Muscle layer of duodenum (tissue), 2 donors: ENCODE results near the gene TMEM203.

Experiments used
- H3K27ac ChIP-seq: one replicate; pipeline ENCODE4 v1.7.0; 2013; ENCODE audit warnings: mild to moderate bottlenecking, low read length
- H3K27me3 ChIP-seq: one replicate; pipeline ENCODE4 v1.7.0; 2013; ENCODE audit warnings: low read depth, mild to moderate bottlenecking, control low read depth, low read length
- H3K36me3 ChIP-seq, 2 donors: one replicate each; pipeline ENCODE4 v1.7.0; 2013; ENCODE audit warnings: low read length in 2 of 2, control low read depth in 1 of 2, mild to moderate bottlenecking in 1 of 2; ENCODE audit not compliant: insufficient read depth in 2 of 2, control insufficient read depth in 1 of 2
- H3K4me1 ChIP-seq, 2 donors: one replicate each; pipeline ENCODE4 v1.7.0; 2013; ENCODE audit warnings: low read length in 2 of 2, mild to moderate bottlenecking in 2 of 2, control low read depth in 1 of 2, moderate library complexity in 1 of 2; ENCODE audit not compliant: insufficient read depth in 2 of 2, control insufficient read depth in 1 of 2
- H3K4me3 ChIP-seq, 2 donors: one replicate each; pipeline ENCODE4 v1.7.0; 2013; ENCODE audit warnings: low read length in 2 of 2, low read depth in 1 of 2, mild to moderate bottlenecking in 1 of 2
- H3K9me3 ChIP-seq, 2 donors: one replicate each; pipeline ENCODE4 v1.7.0; 2013; ENCODE audit warnings: low read length in 2 of 2, control low read depth in 1 of 2, mild to moderate bottlenecking in 1 of 2; ENCODE audit not compliant: control insufficient read depth in 1 of 2
- donor health status: healthy.

TMEM203 gene

DNA sequence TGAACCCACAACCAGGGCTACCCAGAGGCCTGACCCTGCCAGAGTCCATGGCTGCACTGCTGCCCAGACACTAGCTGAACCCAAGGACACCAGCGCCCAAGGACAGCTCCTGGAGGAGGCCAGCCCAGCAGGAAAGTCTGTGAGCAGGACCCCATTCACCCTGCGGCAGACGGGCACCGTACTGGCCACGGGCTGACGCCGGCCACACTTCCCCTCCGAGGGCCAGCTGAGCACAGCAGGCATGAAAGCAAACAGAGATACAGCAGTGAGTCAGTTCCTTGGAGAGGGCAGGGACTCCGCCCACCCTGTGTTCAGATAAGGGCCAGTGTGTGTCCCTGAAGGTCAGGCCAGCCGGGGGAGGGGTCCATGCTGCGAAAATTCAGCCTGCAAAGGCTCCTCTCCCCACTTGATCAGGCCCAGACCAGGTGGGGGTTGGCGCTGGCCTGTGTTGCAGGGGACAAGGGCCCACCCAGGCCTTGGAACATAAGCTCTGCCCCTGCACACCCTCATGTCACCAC lies 13.4 kb upstream of the TMEM203 start:
- peaks cover 0 to 14% of the 10 kb centered on the region in 2 donors for H3K4me1 ChIP-seq
- H3K9me3 ChIP-seq: no peaks in the 10 kb centered on the region
- no peaks in the 10 kb centered on the region for H3K27me3 ChIP-seq
- peaks cover 0 to 8% of the 10 kb centered on the region in 2 donors for H3K36me3 ChIP-seq
- H3K27ac ChIP-seq: no peak overlapping the region
- no peak overlapping the region for H3K4me3 ChIP-seq

DNA sequence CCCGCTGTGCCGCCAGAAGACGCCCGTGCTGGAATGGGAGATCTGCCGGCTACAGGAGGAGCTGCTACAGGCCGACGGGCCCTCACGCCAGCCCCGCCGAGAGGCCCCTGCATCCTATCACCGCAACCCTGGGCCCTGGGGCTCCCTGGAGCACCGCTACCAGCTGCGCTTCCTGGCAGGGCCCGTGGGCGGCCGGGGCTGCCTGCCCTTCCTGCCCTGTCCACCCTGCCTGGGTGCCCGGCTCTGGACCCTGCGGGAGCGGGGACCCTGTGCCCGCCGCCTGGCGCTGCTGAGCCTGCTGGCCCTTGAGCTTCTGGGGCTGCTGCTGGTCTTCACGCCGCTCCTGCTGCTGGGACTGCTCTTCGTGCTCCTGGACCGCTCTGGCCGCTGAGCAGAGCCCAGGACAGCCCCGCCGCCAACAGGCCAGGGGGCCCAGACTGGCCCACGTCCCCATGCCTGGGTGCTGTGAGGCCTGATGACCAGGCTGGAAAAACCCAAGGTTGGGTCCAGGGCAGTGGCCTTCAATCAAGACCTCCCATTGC lies 12.8 kb upstream of the TMEM203 start:
- no peak overlapping the region for H3K27ac ChIP-seq
- no peaks in the 10 kb centered on the region for H3K27me3 ChIP-seq
- H3K9me3 ChIP-seq: no peaks in the 10 kb centered on the region
- peaks cover 0 to 8% of the 10 kb centered on the region in 2 donors for H3K36me3 ChIP-seq
- H3K4me3 ChIP-seq: no peak overlapping the region
- H3K4me1 ChIP-seq: peaks cover 0 to 12% of the 10 kb centered on the region in 2 donors

DNA sequence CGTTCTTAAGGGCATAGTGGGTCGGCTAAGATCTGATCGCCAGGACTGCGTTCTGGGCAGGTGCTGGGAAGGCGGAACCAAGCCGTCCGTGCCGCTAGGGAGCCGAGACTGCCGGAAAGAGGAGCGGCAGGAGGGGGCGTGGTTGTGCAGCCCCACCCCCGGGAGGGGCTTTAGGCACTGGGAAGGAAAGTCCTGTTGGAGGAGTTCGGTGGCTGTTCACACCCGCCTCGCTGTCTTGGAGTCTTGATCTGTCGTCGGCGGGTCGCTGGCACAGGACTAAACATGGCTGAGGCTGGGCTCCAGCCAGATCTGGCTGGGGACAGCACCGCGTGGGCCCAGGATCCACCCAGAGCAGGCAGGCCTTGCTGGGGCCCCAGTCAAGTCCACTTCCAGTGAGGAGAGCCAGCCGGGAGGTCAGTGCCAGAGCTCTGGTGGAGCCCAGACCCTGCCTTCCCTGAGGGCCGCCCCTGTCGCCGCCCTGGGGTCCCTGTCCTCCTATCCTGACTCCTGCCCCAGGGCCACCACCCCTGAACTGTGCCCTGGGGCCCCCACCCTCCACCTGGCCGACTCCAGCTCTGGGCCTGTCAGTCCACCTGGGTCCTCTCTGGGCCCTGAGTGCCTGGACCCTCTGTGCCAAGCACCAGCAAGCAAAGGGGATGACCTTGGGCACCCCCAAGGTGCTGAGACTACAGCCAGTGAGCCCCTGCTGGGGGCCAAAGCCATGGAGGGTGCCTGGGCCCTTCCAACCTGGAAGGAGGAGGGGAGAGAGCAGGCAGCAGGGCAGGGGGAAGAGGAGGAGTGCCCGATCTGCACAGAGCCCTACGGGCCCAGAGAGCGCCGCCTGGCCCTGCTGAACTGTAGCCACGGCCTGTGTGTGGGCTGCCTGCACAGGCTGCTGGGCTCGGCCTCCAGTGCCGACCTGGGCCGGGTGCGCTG lies 12.1 kb upstream of the TMEM203 start:
- Histone ChIP-seq H3K9me3 (no peaks in the 10 kb centered on the region), H3K27ac (no peak overlapping the region), H3K4me1 (peaks cover 0 to 7% of the 10 kb centered on the region in 2 donors), H3K4me3 (peak overlapping the region; percentile 11), H3K36me3 (peaks cover 0 to 8% of the 10 kb centered on the region in 2 donors), H3K27me3 (no peaks in the 10 kb centered on the region)

DNA sequence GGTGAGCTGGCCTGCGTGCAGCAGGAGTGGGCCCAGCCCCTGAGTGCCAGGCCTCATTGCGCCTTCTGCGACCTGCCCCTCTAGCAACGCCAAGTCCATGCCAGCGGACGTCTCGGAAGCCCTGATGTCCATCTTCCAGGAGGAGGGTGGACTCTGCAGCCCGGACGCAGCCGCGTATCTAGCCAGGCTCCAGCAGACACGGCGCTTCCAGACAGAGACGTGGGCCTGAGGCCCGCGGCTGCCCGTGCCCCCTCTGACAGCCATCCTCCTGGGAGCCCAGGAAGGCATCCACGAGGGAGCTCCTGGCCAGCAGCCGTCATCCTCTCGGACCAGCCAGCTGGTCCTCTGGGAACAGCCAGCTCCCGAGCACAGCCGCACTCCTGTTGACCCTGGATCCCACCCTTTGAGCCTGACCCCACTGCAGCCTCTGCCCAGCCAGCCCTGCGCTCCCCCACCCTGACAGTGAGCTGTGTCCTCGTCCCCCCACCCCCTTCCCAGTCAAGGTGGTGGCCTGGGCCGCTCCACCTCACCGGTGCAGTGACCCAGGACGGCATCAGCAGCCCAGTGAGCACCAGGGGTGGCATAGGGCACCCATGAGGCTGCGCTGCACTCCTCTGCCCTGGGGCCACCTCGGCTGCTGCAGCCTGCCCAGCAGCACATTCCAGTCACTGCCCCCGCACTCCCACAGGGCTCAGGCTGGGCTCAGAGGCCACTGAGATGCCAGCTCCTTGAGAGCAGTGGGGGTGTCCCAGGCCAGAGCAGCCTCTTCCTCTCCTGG lies 10.9 kb upstream of the TMEM203 start:
- Histone ChIP-seq H3K4me1 (peaks cover 0 to under 1% of the 10 kb centered on the region in 2 donors), H3K27ac (no peak overlapping the region), H3K27me3 (no peaks in the 10 kb centered on the region), H3K9me3 (no peaks in the 10 kb centered on the region), H3K36me3 (peaks cover 0 to 8% of the 10 kb centered on the region in 2 donors), H3K4me3 (no peak overlapping the region)

- Histone ChIP-seq H3K36me3 (peaks cover 0 to 8% of the 10 kb centered on the region in 2 donors), H3K9me3 (no peaks in the 10 kb centered on the region), H3K27me3 (no peaks in the 10 kb centered on the region), H3K27ac (no peak overlapping the region), H3K4me3 (no peak overlapping the region), H3K4me1 (no peaks in the 10 kb centered on the region)
Measured at GRCh38 chr9:137215196-137215986, 9.9 kb upstream of the TMEM203 start.

- Histone ChIP-seq H3K36me3 (peaks cover 0 to 8% of the 10 kb centered on the region in 2 donors), H3K9me3 (no peaks in the 10 kb centered on the region), H3K4me3 (no peak overlapping the region), H3K4me1 (no peaks in the 10 kb centered on the region), H3K27ac (no peak overlapping the region), H3K27me3 (no peaks in the 10 kb centered on the region)
Measured at GRCh38 chr9:137214620-137215019, 9.2 kb upstream of the TMEM203 start.

GRCh38 chr9:137213160-137214060 lies 8.0 kb upstream of the TMEM203 start:
- H3K27ac ChIP-seq: no peak overlapping the region
- H3K9me3 ChIP-seq: no peaks in the 10 kb centered on the region
- no peak overlapping the region for H3K4me3 ChIP-seq
- peaks cover 0 to 18% of the 10 kb centered on the region in 2 donors for H3K36me3 ChIP-seq
- H3K4me1 ChIP-seq: no peaks in the 10 kb centered on the region
- H3K27me3 ChIP-seq: no peaks in the 10 kb centered on the region

DNA sequence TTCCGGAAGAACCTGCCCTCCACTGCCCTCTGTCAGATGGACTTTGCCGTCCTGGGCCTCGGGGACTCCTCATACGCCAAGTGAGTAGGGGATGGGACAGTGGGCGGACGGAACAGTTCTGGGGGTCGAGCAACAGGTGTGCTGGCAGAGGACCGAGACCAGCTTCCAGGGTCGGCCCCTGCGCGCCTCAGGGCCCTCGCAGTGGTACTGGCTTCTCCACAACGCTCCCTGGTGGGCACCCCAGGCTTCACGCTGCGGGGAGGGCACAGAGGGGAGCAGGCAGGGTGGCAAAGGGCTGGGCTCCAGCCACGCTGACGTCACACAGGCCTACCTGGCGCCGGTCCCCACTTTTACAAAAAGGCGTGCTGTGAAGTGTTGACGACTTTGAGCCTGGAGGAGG lies 7.1 kb upstream of the TMEM203 start:
- Histone ChIP-seq H3K27ac (no peak overlapping the region), H3K9me3 (no peaks in the 10 kb centered on the region), H3K4me1 (no peaks in the 10 kb centered on the region), H3K27me3 (no peaks in the 10 kb centered on the region), H3K4me3 (no peak overlapping the region), H3K36me3 (peaks cover 0 to 18% of the 10 kb centered on the region in 2 donors)

DNA sequence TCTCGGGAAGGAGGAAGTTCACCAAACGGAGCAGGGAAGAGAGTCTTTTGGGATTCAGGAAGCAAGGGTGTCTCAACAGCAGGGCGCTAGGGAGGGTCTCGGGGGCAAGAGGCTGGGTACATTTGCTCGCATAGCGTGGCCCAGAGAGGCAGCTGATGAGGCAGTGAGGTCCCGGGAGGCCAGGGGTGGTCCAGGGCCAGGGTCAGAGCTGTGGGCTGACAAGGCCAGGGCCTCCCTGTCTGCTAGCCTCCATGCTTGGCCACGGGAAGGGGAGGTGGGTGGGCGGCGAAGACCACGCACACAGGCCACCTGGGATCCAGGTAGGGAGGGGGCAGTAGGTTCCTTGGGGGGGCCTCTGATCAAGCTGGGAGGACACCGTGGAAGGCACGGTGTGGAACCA lies 6.1 kb upstream of the TMEM203 start:
- peaks cover 0 to 18% of the 10 kb centered on the region in 2 donors for H3K36me3 ChIP-seq
- no peak overlapping the region for H3K27ac ChIP-seq
- H3K4me3 ChIP-seq: no peak overlapping the region
- no peaks in the 10 kb centered on the region for H3K27me3 ChIP-seq
- no peaks in the 10 kb centered on the region for H3K9me3 ChIP-seq
- H3K4me1 ChIP-seq: peaks cover 6 to 7% of the 10 kb centered on the region in 2 donors

DNA sequence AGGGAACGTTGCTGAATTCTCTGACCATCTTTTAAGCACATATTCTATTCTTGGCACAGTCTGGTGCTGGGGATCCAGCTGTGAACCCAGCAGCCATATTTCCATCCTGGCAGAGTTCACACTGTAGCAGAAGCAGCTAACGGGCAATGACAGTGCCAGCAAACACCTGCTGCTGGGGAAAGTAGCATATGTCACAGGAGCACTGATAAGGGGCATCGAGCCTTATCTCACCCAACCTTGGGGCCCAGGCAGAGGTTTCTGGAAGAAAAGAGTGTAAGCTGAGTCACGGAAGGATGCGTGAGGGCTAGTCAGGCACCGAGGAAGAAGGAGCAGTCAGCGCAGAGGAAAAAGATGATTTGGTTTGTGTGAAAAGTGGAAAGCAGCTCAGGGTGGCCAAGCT lies 1.2 kb upstream of the TMEM203 start:
- Histone ChIP-seq H3K27me3 (no peaks in the 10 kb centered on the region), H3K9me3 (no peaks in the 10 kb centered on the region), H3K27ac (no peak overlapping the region), H3K4me3 (peak overlapping the region; percentile 84 to 98), H3K36me3 (peaks cover 0 to 10% of the 10 kb centered on the region in 2 donors), H3K4me1 (peaks cover 21 to 51% of the 10 kb centered on the region in 2 donors)
